ENCODE results near the gene PXDC1. TPM values are rescaled to one million over a fixed set of nuclear protein-coding genes. Genes with fewer than 3 reads are reported as not detected.

Gene PXDC1
- total and polyA plus RNA-seq, 2 experiments from 2014 or later, result 1.2 to 1.8 TPM

DNA sequence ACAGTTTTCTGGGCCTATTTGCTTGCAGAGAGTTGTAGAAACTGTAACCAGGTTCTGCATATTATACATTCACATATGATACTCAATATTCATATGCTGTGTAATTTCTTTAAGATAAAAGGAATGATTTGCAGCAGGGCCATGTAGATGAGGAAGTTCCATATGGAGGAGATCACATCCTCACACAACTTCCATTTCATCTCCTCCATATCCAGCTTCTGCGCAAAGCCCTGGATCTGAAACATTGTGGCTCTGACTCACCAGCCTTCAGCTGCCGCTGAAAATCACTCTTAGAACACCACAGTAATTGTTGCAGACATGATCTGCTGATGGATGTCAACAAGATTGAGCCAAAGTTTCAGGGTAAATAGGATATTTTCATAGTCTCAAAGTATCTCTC is 57.7 kb downstream of the PXDC1 start (continued):
- TF ChIP-seq, protein P1, sequence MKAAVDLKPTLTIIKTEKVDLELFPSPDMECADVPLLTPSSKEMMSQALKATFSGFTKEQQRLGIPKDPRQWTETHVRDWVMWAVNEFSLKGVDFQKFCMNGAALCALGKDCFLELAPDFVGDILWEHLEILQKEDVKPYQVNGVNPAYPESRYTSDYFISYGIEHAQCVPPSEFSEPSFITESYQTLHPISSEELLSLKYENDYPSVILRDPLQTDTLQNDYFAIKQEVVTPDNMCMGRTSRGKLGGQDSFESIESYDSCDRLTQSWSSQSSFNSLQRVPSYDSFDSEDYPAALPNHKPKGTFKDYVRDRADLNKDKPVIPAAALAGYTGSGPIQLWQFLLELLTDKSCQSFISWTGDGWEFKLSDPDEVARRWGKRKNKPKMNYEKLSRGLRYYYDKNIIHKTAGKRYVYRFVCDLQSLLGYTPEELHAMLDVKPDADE (IDR thresholded peaks at IDR 0.05), result no peak
- TF ChIP-seq NANOG (IDR thresholded peaks at IDR 0.05; ENCODE audit: borderline replicate concordance) (no peak), CREB1 (CRISPR knock-in tag; IDR thresholded peaks at IDR 0.05; ENCODE audit: low read depth) (no peak), STAT1 (IDR thresholded peaks at IDR 0.05; ENCODE audit: unreplicated experiment) (no peak), ZNF331 (CRISPR knock-in tag; IDR thresholded peaks at IDR 0.05; ENCODE audit: low read depth) (no peak), EZH2phosphoT487 (IDR thresholded peaks at IDR 0.05; ENCODE audit: unreplicated experiment) (no peak)
- TF ChIP-seq, protein P2, sequence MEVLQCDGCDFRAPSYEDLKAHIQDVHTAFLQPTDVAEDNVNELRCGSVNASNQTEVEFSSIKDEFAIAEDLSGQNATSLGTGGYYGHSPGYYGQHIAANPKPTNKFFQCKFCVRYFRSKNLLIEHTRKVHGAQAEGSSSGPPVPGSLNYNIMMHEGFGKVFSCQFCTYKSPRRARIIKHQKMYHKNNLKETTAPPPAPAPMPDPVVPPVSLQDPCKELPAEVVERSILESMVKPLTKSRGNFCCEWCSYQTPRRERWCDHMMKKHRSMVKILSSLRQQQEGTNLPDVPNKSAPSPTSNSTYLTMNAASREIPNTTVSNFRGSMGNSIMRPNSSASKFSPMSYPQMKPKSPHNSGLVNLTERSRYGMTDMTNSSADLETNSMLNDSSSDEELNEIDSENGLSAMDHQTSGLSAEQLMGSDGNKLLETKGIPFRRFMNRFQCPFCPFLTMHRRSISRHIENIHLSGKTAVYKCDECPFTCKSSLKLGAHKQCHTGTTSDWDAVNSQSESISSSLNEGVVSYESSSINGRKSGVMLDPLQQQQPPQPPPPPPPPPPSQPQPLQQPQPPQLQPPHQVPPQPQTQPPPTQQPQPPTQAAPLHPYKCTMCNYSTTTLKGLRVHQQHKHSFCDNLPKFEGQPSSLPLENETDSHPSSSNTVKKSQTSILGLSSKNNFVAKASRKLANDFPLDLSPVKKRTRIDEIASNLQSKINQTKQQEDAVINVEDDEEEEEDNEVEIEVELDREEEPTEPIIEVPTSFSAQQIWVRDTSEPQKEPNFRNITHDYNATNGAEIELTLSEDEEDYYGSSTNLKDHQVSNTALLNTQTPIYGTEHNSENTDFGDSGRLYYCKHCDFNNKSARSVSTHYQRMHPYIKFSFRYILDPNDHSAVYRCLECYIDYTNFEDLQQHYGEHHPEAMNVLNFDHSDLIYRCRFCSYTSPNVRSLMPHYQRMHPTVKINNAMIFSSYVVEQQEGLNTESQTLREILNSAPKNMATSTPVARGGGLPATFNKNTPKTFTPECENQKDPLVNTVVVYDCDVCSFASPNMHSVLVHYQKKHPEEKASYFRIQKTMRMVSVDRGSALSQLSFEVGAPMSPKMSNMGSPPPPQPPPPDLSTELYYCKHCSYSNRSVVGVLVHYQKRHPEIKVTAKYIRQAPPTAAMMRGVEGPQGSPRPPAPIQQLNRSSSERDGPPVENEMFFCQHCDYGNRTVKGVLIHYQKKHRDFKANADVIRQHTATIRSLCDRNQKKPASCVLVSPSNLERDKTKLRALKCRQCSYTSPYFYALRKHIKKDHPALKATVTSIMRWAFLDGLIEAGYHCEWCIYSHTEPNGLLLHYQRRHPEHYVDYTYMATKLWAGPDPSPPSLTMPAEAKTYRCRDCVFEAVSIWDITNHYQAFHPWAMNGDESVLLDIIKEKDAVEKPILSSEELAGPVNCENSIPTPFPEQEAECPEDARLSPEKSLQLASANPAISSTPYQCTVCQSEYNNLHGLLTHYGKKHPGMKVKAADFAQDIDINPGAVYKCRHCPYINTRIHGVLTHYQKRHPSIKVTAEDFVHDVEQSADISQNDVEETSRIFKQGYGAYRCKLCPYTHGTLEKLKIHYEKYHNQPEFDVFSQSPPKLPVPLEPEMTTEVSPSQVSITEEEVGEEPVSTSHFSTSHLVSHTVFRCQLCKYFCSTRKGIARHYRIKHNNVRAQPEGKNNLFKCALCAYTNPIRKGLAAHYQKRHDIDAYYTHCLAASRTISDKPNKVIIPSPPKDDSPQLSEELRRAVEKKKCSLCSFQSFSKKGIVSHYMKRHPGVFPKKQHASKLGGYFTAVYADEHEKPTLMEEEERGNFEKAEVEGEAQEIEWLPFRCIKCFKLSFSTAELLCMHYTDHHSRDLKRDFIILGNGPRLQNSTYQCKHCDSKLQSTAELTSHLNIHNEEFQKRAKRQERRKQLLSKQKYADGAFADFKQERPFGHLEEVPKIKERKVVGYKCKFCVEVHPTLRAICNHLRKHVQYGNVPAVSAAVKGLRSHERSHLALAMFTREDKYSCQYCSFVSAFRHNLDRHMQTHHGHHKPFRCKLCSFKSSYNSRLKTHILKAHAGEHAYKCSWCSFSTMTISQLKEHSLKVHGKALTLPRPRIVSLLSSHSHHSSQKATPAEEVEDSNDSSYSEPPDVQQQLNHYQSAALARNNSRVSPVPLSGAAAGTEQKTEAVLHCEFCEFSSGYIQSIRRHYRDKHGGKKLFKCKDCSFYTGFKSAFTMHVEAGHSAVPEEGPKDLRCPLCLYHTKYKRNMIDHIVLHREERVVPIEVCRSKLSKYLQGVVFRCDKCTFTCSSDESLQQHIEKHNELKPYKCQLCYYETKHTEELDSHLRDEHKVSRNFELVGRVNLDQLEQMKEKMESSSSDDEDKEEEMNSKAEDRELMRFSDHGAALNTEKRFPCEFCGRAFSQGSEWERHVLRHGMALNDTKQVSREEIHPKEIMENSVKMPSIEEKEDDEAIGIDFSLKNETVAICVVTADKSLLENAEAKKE (CRISPR knock-in tag; IDR thresholded peaks at IDR 0.05), result no peak

DNA sequence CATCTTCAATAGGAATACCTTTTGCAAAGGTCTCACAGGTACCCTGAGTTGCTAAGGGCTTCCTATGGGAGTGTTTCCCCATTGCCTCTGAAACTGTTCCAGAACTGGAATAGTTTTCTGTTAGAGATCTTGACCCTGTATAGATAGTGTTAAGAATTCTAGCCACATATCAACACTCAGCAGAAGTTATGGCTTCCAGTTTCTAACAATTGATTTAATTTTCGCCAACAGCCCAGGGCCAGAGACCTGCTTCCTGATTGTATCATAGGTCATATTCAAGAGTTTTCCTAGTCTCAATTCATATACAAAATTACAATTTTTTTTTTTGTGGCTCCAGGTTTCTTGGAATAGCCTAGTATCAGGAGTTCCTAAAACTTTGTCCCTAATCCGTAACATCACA is 61.0 kb downstream of the PXDC1 start:
- DNase-seq (ENCODE audit: low spot score), result no peak
- peaks cover 10% of the 10 kb centered on the region for H3K4me1 Mint-ChIP-seq
- Histone ChIP-seq H3K27ac (ENCODE audit: low read depth) (no peak overlapping the region), H3K36me3 (ENCODE audit: insufficient read depth) (no peaks in the 10 kb centered on the region), H4K20me1 (replicated peaks; ENCODE audit: insufficient read depth) (no peaks in the 10 kb centered on the region), H3F3A (replicated peaks; ENCODE audit: low read depth) (no peaks in the 10 kb centered on the region), H3K4me3 (no peak overlapping the region), H3K9me2 (ENCODE audit: insufficient read depth) (no peaks in the 10 kb centered on the region; the same call in 1 of the 2 replicates), H3K79me2 (replicated peaks; ENCODE audit: insufficient read depth) (no peaks in the 10 kb centered on the region), H3K4me1 (ENCODE audit: insufficient read depth) (no peaks in the 10 kb centered on the region), H3K4me2 (no peak overlapping the region), H2AFZ (no peak overlapping the region), H3K27me3 (ENCODE audit: insufficient read depth) (no peaks in the 10 kb centered on the region)
- H3K27ac Mint-ChIP-seq, result no peak overlapping the region
- H3K9me3 Mint-ChIP-seq, result no peaks in the 10 kb centered on the region
- no peak for ATAC-seq
- H3K4me3 Mint-ChIP-seq, result no peak overlapping the region
- H3K36me3 Mint-ChIP-seq (ENCODE audit: low read depth), result no peaks in the 10 kb centered on the region
- no peaks in the 10 kb centered on the region for H3K27me3 Mint-ChIP-seq (ENCODE audit: insufficient read depth, low read depth, poor library complexity)
- TF ChIP-seq JUNB (IDR thresholded peaks at IDR 0.05; ENCODE audit: unreplicated experiment) (no peak), STAT1 (IDR thresholded peaks at IDR 0.05; ENCODE audit: unreplicated experiment) (no peak), EZH2 (IDR thresholded peaks at IDR 0.05; ENCODE audit: low read depth, unreplicated experiment) (no peak), EZH2phosphoT487 (IDR thresholded peaks at IDR 0.05; ENCODE audit: unreplicated experiment) (no peak), ZNF114 (CRISPR knock-in tag; IDR thresholded peaks at IDR 0.05) (no peak), CREB1 (CRISPR knock-in tag; IDR thresholded peaks at IDR 0.05; ENCODE audit: low read depth) (no peak)
- TF ChIP-seq, protein P1 (IDR thresholded peaks at IDR 0.05), result no peak
- TF ChIP-seq, protein P3, sequence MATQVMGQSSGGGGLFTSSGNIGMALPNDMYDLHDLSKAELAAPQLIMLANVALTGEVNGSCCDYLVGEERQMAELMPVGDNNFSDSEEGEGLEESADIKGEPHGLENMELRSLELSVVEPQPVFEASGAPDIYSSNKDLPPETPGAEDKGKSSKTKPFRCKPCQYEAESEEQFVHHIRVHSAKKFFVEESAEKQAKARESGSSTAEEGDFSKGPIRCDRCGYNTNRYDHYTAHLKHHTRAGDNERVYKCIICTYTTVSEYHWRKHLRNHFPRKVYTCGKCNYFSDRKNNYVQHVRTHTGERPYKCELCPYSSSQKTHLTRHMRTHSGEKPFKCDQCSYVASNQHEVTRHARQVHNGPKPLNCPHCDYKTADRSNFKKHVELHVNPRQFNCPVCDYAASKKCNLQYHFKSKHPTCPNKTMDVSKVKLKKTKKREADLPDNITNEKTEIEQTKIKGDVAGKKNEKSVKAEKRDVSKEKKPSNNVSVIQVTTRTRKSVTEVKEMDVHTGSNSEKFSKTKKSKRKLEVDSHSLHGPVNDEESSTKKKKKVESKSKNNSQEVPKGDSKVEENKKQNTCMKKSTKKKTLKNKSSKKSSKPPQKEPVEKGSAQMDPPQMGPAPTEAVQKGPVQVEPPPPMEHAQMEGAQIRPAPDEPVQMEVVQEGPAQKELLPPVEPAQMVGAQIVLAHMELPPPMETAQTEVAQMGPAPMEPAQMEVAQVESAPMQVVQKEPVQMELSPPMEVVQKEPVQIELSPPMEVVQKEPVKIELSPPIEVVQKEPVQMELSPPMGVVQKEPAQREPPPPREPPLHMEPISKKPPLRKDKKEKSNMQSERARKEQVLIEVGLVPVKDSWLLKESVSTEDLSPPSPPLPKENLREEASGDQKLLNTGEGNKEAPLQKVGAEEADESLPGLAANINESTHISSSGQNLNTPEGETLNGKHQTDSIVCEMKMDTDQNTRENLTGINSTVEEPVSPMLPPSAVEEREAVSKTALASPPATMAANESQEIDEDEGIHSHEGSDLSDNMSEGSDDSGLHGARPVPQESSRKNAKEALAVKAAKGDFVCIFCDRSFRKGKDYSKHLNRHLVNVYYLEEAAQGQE (IDR thresholded peaks at IDR 0.05; ENCODE audit: unreplicated experiment), result no peak
